Activated naive CD8-positive, alpha-beta T cell treated with anti-CD3 and anti-CD28 coated beads, Interleukin-2, amount 50 U/mL, for 24 hours (primary cell): ENCODE data around the gene RNU6-9.

ENCODE experiments used
- ATAC-seq: fragments of 150-1000 bp; cut with Tn5 transposase; one replicate; pipeline ENCODE4 v1.10.0; 2021
- DNase-seq: peaks from one replicate; pipeline ENCODE4 v3.0.0; 2021
- H3K27ac Mint-ChIP-seq: one replicate; pipeline ENCODE4 v1.8.0; 2021; ENCODE audit warnings: mild to moderate bottlenecking, mixed read lengths
- H3K27me3 Mint-ChIP-seq: one replicate; pipeline ENCODE4 v1.8.0; 2021; ENCODE audit warnings: mixed read lengths
- H3K36me3 Mint-ChIP-seq: one replicate; pipeline ENCODE4 v1.8.0; 2021; ENCODE audit warnings: low read depth, mixed read lengths
- H3K4me1 Mint-ChIP-seq: one replicate; pipeline ENCODE4 v1.8.0; 2021; ENCODE audit warnings: mixed read lengths
- H3K4me3 Mint-ChIP-seq: one replicate; pipeline ENCODE4 v1.8.0; 2021; ENCODE audit warnings: mild to moderate bottlenecking, moderate library complexity, mixed read lengths
- H3K9me3 Mint-ChIP-seq: one replicate; pipeline ENCODE4 v1.8.0; 2021; ENCODE audit warnings: mixed read lengths

The RNU6-9 gene

GRCh38 chr19:924553-925086, 31.3 kb downstream of the RNU6-9 start:
- no peaks in the 10 kb centered on the region for H3K27me3 Mint-ChIP-seq
- H3K4me3 Mint-ChIP-seq = peak overlapping the region; percentile 75
- ATAC-seq (no peak), DNase-seq (peak; percentile 64)
- no peaks in the 10 kb centered on the region for H3K9me3 Mint-ChIP-seq
- H3K36me3 Mint-ChIP-seq = no peaks in the 10 kb centered on the region
- H3K27ac Mint-ChIP-seq = no peak overlapping the region
- H3K4me1 Mint-ChIP-seq = peaks cover 25% of the 10 kb centered on the region

- Mint-ChIP-seq H3K27me3 (no peaks in the 10 kb centered on the region), H3K36me3 (no peaks in the 10 kb centered on the region), H3K27ac (peak overlapping the region; percentile 49), H3K4me1 (peaks cover 25% of the 10 kb centered on the region), H3K9me3 (no peaks in the 10 kb centered on the region), H3K4me3 (peak overlapping the region; percentile 75)
- DNase-seq (no peak), ATAC-seq (peak; percentile 69)
Measured at GRCh38 chr19:925087-925525, 31.8 kb downstream of the RNU6-9 start.

- Mint-ChIP-seq H3K9me3 (no peaks in the 10 kb centered on the region), H3K4me3 (peak within 1 kb of the TSS; percentile 75), H3K36me3 (no peaks in the 10 kb centered on the region), H3K27me3 (no peaks in the 10 kb centered on the region), H3K4me1 (peaks cover 23% of the 10 kb centered on the region), H3K27ac (peak within 1 kb of the TSS; percentile 49)
- ATAC-seq = peak; percentile 62
- peak; percentile 81 for DNase-seq
Measured at GRCh38 chr19:925526-926322, 32.4 kb downstream of the RNU6-9 start, which contains the start of gene ARID3A. TSS of gene ARID3A (plus strand) at chr19:926035. CDS start at chr19:929529, 3,494 bp downstream.

- H3K36me3 Mint-ChIP-seq = no peaks in the 10 kb centered on the region
Measured at GRCh38 chr19:926323-926588, 33.0 kb downstream of the RNU6-9 start.

GRCh38 chr19:926589-927350, 33.5 kb downstream of the RNU6-9 start:
- no peak for ATAC-seq
- no peaks in the 10 kb centered on the region for H3K27me3 Mint-ChIP-seq
- H3K36me3 Mint-ChIP-seq = no peaks in the 10 kb centered on the region
- H3K4me3 Mint-ChIP-seq = peak overlapping the region; percentile 59
- H3K4me1 Mint-ChIP-seq = peaks cover 14% of the 10 kb centered on the region
- DNase-seq = peak; percentile 77
- no peaks in the 10 kb centered on the region for H3K9me3 Mint-ChIP-seq
- H3K27ac Mint-ChIP-seq = no peak overlapping the region

More at GRCh38 chr19:926323-926588, 33.0 kb downstream of the RNU6-9 start:
- Mint-ChIP-seq H3K4me1 (peaks cover 18% of the 10 kb centered on the region), H3K4me3 (peak overlapping the region; percentile 53), H3K27me3 (no peaks in the 10 kb centered on the region), H3K9me3 (no peaks in the 10 kb centered on the region), H3K27ac (no peak overlapping the region)
- no peak for DNase-seq
- ATAC-seq = no peak

- ATAC-seq (no peak), DNase-seq (no peak)
- Mint-ChIP-seq H3K36me3 (no peaks in the 10 kb centered on the region), H3K9me3 (no peaks in the 10 kb centered on the region), H3K27me3 (no peaks in the 10 kb centered on the region), H3K4me1 (peaks cover 14% of the 10 kb centered on the region), H3K4me3 (no peak overlapping the region), H3K27ac (no peak overlapping the region)
Measured at GRCh38 chr19:927351-927779, 34.1 kb downstream of the RNU6-9 start.

GRCh38 chr19:927780-928401, 34.6 kb downstream of the RNU6-9 start:
- Mint-ChIP-seq H3K27ac (no peak overlapping the region), H3K4me1 (peaks cover 18% of the 10 kb centered on the region), H3K4me3 (no peak overlapping the region), H3K36me3 (no peaks in the 10 kb centered on the region), H3K9me3 (no peaks in the 10 kb centered on the region), H3K27me3 (no peaks in the 10 kb centered on the region)
- DNase-seq (no peak), ATAC-seq (no peak)

- Mint-ChIP-seq H3K4me1 (peaks cover 20% of the 10 kb centered on the region), H3K36me3 (no peaks in the 10 kb centered on the region), H3K9me3 (no peaks in the 10 kb centered on the region), H3K4me3 (no peak overlapping the region), H3K27ac (no peak overlapping the region), H3K27me3 (no peaks in the 10 kb centered on the region)
- DNase-seq = no peak
- no peak for ATAC-seq
Measured at GRCh38 chr19:928471-929202, 35.4 kb downstream of the RNU6-9 start.

- H3K4me3 Mint-ChIP-seq = no peak overlapping the region
- H3K4me1 Mint-ChIP-seq = peaks cover 17% of the 10 kb centered on the region
- no peaks in the 10 kb centered on the region for H3K36me3 Mint-ChIP-seq
- no peak overlapping the region for H3K27ac Mint-ChIP-seq
- ATAC-seq (no peak), DNase-seq (no peak)
- H3K9me3 Mint-ChIP-seq = no peaks in the 10 kb centered on the region
- H3K27me3 Mint-ChIP-seq = no peaks in the 10 kb centered on the region
Measured at GRCh38 chr19:929203-929890, 36.1 kb downstream of the RNU6-9 start.

GRCh38 chr19:929891-930258, 36.6 kb downstream of the RNU6-9 start:
- H3K4me3 Mint-ChIP-seq = no peak overlapping the region
- no peaks in the 10 kb centered on the region for H3K27me3 Mint-ChIP-seq
- no peak overlapping the region for H3K27ac Mint-ChIP-seq
- no peak for ATAC-seq
- no peaks in the 10 kb centered on the region for H3K36me3 Mint-ChIP-seq
- no peaks in the 10 kb centered on the region for H3K9me3 Mint-ChIP-seq
- DNase-seq = no peak
- H3K4me1 Mint-ChIP-seq = peaks cover 14% of the 10 kb centered on the region

GRCh38 chr19:931860-932647, 38.8 kb downstream of the RNU6-9 start:
- Mint-ChIP-seq H3K27ac (no peak overlapping the region), H3K4me1 (peaks cover 16% of the 10 kb centered on the region), H3K27me3 (no peaks in the 10 kb centered on the region), H3K9me3 (no peaks in the 10 kb centered on the region), H3K36me3 (no peaks in the 10 kb centered on the region), H3K4me3 (no peak overlapping the region)
- no peak for DNase-seq
- no peak for ATAC-seq

- DNase-seq (peak; percentile 41), ATAC-seq (peak; percentile 34)
- no peaks in the 10 kb centered on the region for H3K36me3 Mint-ChIP-seq
- H3K4me1 Mint-ChIP-seq = peaks cover 21% of the 10 kb centered on the region
- H3K4me3 Mint-ChIP-seq = peak overlapping the region; percentile 48
- H3K27ac Mint-ChIP-seq = no peak overlapping the region
- peaks cover 2% of the 10 kb centered on the region for H3K27me3 Mint-ChIP-seq
- no peaks in the 10 kb centered on the region for H3K9me3 Mint-ChIP-seq
Measured at GRCh38 chr19:932648-933552, 39.6 kb downstream of the RNU6-9 start.
